Limb (tissue), 2 donors: ENCODE measurements around the gene FAM3A.
A peak's percentile ranks its signal among the peaks of the same experiment; 100 is the strongest.
"Not testable (repeated sequence)": the region's sequence is repeated elsewhere in the genome, so short reads cannot be mapped to it uniquely, and the experiment has no call there.

Experiments
- DNase-seq, 2 donors: peaks; one replicate each; pipeline ENCODE4 v3.0.0-alpha.2; 2016; ENCODE audit errors: extremely low spot score in 2 of 2

FAM3A gene

GRCh38 chrX:154505734-154506133, 10.3 kb downstream of the FAM3A start:
- DNase-seq = no peak

- DNase-seq = no peak
Observed at GRCh38 chrX:154502989-154503388, 13.0 kb downstream of the FAM3A start.

GRCh38 chrX:154502098-154502497, 13.9 kb downstream of the FAM3A start:
- DNase-seq = no peak

GRCh38 chrX:154501423-154501822, 14.6 kb downstream of the FAM3A start:
- not testable (repeated sequence) for DNase-seq

GRCh38 chrX:154496591-154497137, 19.4 kb downstream of the FAM3A start:
- not testable (repeated sequence) for DNase-seq

- DNase-seq = no peak
Observed at GRCh38 chrX:154495472-154495922, 20.5 kb downstream of the FAM3A start.

GRCh38 chrX:154494715-154495114, 21.3 kb downstream of the FAM3A start:
- DNase-seq = no peak

- DNase-seq = peak; percentile 80 to 92
Observed at GRCh38 chrX:154490414-154491083, 25.5 kb downstream of the FAM3A start, which contains the start of gene SLC10A3. SLC10A3 (minus strand) TSS chrX:154490629; CDS start chrX:154488940, 1,689 bp downstream.

GRCh38 chrX:154490021-154490413, 26.0 kb downstream of the FAM3A start:
- DNase-seq = no peak

- no peak for DNase-seq
Observed at GRCh38 chrX:154489182-154489581, 26.9 kb downstream of the FAM3A start.

- no peak for DNase-seq
Observed at GRCh38 chrX:154488336-154489075, 27.5 kb downstream of the FAM3A start.

GRCh38 chrX:154487518-154488290, 28.3 kb downstream of the FAM3A start:
- no peak for DNase-seq

- DNase-seq = peak; percentile 15 to 77
Observed at GRCh38 chrX:154486396-154487207, 29.4 kb downstream of the FAM3A start, which contains the start of gene UBL4A. UBL4A (minus strand) TSS chrX:154486615; CDS start chrX:154486584, 31 bp downstream.

- DNase-seq = no peak
Observed at GRCh38 chrX:154486052-154486395, 30.0 kb downstream of the FAM3A start.

GRCh38 chrX:154485150-154486051, 30.6 kb downstream of the FAM3A start:
- DNase-seq = no peak

- DNase-seq = no peak
Observed at GRCh38 chrX:154484255-154485149, 31.5 kb downstream of the FAM3A start.

- DNase-seq = no peak
Observed at GRCh38 chrX:154483325-154483724, 32.7 kb downstream of the FAM3A start.

- no peak for DNase-seq
Observed at GRCh38 chrX:154482786-154483185, 33.2 kb downstream of the FAM3A start.
